Stimulated activated CD8-positive, alpha-beta memory T cell treated with anti-CD3 and anti-CD28 coated beads, Interleukin-4, amount 100 ng/mL, for 1 hour (primary cell): ENCODE results near the gene ATG9B.

Experiments used
- DNase-seq, 2 donors: peaks; one replicate each; pipeline ENCODE4 v3.0.0-alpha.2; 2020; ENCODE audit warnings: low read depth in 2 of 2, low spot score in 1 of 2

The ATG9B gene, protein sequence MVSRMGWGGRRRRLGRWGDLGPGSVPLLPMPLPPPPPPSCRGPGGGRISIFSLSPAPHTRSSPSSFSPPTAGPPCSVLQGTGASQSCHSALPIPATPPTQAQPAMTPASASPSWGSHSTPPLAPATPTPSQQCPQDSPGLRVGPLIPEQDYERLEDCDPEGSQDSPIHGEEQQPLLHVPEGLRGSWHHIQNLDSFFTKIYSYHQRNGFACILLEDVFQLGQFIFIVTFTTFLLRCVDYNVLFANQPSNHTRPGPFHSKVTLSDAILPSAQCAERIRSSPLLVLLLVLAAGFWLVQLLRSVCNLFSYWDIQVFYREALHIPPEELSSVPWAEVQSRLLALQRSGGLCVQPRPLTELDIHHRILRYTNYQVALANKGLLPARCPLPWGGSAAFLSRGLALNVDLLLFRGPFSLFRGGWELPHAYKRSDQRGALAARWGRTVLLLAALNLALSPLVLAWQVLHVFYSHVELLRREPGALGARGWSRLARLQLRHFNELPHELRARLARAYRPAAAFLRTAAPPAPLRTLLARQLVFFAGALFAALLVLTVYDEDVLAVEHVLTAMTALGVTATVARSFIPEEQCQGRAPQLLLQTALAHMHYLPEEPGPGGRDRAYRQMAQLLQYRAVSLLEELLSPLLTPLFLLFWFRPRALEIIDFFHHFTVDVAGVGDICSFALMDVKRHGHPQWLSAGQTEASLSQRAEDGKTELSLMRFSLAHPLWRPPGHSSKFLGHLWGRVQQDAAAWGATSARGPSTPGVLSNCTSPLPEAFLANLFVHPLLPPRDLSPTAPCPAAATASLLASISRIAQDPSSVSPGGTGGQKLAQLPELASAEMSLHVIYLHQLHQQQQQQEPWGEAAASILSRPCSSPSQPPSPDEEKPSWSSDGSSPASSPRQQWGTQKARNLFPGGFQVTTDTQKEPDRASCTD

DNA sequence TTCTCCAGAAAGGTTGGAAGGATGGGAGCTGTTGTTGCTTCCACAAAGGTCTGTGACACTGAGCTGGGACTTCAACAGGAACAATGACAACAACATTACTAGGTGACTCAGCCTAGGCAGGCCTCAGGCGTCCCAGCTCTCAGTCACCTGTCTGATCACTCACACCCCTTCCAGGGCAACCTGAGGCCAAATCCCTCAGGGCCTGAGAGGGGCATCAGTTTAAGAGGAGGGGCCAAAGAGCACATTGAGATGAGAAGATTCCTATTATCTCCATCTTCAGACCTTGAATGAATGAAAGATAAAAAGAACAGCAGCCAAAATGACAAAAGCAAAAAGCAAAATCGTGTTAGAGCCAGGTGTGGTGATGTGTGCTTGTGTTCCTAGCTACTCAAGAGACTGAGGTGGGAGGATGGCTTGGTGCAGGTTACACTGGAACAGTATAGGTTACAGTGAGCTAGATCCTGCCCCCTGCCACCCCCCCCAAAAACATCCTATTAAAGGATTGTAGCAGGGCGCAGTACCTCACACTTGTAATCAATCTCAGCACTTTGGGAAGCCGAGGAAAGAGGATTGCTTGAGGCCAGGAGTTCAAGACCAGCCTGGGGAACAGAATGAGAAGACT, at the start of gene ATG9B:
Gene ATG9B (minus strand): TSS at position 60 of the 622 bp plus-strand sequence. CDS start 71 bp downstream, outside the sequence.
- DNase-seq: no peak

DNA sequence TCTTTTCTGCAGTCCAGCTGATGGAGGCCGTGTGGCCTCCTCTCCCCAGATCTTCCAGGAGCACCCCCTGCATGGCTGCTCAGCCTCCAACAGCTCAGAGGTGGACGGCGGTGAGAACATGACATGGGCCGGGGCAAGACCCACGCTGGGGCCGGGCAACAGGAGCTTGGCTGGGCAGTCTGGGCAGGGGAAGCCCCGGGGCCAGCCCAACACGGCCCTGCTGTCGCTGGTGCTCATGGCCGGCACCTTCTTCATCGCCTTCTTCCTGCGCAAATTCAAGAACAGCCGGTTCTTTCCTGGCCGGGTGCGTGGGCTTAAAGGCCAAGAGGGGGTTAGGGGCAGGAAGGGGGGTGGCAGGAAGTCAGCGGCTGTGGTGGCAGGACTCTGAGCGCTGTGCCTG, 49.7 kb upstream of the ATG9B start:
- no peak for DNase-seq

DNA sequence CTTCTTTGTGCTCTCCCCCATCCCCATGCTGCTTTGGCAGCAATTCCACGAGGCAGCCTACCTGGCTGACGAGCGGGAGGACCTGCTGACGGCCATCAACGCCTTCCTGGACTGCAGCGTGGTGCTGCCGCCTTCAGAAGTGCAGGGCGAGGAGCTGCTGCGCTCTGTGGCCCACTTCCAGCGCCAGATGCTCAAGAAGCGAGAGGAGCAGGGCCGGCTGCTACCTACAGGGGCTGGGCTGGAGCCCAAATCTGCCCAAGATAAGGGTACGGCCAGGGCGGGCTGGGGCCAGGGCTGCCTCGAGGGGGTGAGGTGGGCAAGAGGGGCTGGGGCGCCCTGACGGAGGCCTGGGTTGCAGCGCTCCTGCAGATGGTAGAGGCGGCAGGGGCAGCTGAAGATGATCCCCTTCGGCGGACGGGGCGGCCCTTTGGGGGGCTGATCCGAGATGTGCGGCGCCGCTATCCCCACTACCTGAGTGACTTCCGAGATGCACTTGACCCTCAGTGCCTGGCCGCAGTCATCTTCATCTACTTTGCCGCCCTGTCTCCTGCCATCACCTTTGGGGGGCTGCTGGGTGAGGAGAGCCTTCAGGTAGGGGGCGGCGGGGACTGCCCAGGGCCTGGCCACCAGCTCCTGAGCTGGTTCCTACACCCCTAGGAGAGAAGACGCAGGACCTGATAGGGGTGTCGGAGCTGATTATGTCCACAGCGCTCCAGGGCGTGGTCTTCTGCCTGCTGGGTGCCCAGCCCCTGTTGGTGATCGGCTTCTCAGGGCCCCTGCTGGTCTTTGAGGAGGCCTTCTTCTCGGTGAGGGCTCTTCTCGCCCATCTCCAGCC, 47.0 kb upstream of the ATG9B start:
- DNase-seq: no peak

DNA sequence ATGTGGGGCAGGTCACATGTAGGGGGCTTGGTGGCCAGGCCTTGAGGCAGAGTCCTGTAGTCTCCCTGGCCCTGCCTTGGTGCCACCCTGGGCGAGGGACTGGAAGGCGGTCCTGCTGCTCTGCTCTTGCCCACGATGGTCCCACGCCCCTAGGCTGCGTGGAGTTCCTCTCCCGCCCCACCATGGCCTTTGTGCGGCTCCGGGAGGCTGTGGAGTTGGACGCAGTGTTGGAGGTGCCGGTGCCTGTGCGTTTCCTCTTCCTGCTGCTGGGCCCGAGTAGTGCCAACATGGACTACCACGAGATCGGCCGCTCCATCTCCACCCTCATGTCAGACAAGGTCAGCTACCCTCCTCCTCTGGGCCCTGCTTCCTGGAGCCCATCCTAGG, 46.3 kb upstream of the ATG9B start:
- no peak for DNase-seq

DNA sequence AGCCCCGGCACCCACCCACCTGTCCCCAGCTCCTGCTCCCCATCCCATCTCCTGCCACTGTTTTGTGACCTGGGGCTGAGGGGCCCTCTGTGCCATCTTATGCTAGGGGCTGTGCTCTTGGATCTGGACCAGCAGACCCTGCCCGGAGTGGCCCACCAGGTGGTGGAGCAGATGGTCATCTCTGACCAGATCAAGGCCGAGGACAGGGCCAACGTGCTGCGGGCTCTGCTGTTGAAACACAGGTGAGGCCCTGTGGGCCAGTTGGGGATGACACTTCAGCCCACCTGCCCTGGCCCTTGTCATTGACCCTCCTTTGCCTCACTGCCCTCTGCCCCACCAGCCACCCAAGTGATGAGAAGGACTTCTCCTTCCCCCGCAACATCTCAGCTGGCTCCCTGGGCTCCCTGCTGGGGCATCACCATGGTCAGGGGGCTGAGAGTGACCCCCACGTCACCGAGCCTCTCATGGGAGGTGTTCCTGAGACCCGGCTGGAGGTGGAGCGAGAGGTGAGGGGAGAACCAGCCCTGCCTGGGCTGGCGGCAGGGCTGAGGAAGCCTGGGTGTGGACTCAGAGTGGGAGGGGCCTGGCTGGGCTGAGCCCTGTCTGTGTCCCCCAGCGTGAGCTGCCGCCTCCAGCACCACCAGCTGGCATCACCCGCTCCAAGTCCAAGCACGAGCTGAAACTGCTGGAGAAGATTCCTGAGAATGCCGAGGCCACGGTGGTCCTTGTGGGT, 45.7 kb upstream of the ATG9B start:
- DNase-seq: no peak

DNA sequence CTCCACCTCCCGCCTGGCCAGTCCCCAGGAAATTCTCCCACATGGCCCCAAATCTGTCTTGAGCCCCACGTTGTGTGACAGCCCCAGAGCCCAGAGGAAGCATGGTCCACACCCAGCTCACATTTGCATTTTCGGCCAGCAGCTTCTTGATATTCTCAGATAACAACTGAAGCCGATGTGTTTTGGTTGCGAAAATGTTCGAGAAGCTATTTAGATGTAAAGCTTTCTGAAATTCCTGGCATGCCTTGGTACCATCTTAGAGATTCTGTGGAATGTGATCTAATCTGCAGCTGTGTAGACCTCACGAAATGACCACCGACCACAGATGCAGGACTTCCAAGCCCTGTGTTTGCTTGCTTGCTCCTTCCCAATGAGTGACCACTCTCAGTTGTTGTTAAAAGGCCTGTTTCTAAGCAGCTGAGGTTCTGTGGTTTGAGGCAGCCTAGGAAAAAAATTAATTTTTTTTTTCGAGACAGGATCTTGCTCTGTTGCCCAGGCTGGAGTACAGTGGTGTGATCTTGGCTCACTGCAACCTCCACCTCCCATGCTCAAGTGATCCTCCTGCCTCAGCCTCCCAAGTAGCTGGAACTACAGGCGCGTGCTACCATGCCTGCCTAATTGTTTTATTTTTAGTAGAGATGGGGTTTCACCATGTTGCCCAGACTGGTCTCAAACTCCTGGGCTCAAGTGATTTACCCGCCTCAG, 43.9 kb upstream of the ATG9B start:
- no peak for DNase-seq

DNA sequence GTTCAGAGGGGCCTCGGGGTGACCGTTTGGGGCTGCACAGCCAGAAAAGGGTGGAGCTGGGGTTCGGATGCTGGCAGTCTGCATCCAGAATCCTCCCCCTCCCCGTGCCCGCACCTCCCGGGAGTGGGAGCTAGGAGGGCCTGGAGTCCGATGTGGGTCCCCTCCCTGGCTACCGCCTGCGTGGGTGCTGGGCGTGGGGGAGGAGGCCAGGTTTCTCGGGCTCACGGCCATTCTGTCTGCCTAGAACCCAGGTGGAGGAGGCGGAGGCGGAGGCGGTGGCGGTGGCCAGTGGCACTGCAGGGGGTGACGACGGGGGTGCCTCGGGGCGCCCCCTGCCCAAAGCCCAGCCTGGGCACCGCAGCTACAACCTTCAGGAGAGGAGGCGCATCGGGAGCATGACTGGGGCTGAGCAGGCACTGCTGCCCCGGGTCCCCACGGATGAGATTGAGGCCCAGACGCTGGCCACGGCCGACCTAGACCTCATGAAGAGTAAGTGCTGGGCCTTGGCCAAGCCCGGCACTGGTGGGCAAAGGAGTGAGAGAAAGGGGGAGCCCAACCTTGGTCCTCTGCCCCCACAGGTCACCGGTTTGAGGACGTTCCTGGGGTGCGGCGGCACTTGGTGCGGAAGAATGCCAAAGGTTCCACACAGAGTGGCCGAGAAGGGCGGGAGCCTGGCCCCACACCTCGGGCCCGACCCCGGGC, 42.1 kb upstream of the ATG9B start:
- DNase-seq: no peak

DNA sequence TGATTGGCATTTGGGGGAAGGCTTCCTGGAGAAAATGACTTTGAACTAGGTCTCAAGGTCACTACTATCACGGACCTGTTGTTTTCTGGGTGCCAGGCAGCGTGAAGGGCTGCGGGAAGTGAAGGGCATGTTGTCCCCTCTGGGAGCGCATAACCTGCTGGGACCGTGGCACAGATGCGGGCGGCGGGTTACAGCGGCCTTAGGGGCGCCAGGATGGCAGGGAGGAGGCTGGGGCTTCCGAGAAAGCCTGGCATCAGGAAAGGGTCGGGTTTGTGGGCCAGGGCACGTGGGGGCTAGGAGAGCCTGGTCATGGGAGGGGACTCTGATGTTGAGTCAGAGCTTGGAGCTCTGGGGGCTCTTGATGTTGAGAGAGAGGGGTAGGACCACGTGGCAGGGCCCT, 41.2 kb upstream of the ATG9B start:
- no peak for DNase-seq

DNA sequence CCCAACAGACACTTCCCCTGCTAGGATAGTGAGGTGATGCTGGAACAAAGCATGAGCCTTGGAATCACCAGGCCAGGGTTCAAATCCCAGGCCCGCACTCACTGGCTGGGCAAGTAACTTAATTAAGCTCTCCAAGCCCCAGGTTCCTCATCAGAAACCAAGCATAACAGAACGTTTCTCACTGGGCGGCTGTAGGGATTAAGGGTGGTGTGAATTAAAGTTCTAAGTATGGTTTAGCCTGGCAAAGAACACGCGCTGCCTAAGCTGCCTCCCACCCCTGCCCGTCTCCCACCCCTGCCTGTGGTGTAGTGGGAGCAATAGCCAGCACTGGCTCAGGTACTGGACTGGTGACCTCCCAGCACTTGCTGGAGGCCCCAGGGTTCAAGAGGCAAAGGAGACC, 40.7 kb upstream of the ATG9B start:
- DNase-seq: no peak

DNA sequence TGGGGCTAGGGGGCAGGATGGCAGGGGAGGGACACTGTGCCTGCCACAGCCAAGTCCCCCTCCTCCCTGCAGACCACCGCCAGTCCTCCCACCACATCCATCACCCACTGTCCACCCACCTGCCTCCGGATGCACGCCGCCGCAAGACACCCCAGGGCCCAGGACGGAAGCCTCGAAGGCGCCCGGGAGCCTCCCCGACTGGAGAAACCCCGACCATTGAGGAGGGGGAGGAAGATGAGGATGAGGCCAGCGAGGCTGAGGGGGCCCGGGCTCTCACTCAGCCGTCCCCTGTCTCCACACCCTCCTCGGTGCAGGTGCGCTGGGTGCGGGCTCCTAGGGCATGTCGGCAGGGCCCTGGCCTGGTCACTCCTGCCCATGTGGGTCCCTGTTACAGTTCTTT, 40.2 kb upstream of the ATG9B start:
- no peak for DNase-seq

DNA sequence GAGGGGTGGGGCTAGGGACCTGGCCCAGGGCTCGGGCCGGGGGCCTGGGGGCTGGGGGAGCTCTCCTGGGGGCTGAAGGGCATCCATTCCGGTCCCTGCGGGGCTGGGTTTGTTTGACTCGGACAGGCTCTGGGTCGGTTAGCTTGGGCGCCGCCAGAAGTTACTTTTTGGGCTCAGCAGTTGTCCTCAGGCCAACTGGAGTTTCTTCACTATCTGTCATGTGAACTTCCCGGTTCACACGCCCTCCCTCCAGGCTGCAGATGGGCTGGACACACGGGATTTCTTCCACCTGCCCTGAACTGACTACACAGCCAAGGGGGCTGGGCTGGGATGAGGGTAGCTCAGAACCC, 38.9 kb upstream of the ATG9B start:
- no peak for DNase-seq

DNA sequence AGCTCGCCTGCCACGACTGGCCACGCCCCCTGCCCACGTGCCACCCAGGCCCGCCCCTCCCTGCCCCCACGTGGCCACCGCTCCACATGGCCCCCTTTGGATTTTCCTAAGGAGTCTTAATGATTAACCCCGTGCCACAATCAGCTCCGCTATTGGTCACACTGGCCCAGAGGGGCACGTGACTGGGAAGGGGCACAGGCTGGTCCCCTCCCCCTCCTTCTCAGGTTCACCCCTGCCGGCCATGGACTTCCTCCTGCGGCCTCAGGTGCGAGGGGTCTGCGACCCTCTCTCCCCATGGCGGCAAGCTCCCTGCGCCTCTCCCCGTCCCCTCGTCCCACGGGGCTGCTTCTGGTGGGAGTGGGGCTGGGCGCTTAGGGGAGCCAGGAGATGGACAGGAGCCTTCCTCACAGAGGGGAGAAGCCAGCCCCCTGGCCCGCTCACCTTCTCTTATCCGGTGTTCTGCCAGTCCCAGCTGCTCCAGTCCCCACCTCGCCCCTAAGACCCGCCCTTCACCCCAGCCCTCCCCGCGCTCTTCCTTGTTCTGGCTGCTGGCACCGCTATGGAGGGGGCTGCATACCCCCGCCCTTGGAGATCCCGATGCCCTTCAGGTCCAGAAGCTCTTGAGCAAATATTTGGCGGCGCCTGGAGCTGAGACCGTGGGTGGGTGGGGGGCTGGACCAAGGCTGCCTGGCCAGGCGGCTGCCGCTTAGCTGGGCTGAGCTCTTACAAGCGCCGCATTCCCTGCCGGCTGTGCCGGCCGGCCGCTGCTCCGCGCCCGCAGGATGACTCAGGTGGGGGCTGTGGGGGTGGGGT, 38.3 kb upstream of the ATG9B start:
- DNase-seq: no peak

DNA sequence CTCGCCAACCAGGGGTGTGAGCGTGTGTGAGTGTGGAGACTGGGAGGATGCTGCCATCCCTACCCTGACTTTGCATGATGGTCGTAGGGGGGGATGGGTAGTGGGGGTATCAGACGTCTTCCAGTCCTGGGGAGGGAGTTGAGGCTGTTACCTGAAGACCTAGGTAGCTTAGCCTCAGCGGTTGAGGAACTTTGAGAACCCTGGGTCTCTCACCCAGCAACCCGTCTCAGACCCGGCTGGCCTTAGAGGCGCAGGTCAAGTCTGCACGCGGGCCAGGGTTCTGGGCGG, 37.8 kb upstream of the ATG9B start:
- no peak for DNase-seq

DNA sequence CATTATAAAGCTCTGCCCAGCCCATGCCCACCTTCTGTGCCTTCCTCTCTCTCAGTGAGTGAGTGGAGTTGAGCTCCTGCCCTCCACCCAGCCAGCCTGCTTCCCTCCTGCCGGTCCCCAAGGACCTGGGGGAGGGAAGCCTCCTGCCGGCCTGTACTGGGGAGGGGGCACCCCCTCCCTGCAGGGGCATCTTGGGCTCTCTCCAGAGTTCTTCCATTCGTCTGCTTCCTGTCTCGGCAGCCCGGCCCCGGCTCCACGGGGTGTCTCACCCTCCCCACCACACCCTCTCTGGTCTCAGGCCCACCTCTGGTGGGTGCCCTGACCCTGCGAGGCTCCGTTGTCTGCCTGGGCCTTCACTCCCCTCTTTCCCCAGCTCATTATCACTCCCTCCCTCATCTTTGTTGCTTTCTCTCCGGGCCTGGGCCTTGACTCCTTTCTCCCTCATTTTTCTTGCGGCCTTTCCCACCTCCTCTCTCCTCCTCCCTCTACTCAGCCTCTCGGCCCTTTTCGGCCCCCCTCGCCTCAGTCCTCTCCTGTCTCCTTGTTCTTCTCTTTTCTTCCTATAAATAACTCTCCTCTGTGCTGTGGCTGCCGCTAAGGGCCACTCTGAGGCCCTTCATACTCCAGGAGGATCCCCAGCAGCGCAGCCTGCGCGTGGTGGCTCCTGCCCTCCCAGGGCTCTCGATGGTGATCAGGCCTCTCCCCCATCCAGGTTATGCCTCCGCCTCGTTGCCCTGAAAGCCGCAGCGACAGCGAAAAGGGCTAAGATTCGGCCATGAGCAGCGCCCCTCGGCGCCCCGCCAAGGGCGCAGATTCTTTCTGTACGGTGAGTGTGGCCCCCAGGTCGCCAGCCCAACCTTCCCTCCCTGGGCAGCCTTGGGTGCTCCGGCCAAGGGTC, 37.2 kb upstream of the ATG9B start:
- no peak for DNase-seq

DNA sequence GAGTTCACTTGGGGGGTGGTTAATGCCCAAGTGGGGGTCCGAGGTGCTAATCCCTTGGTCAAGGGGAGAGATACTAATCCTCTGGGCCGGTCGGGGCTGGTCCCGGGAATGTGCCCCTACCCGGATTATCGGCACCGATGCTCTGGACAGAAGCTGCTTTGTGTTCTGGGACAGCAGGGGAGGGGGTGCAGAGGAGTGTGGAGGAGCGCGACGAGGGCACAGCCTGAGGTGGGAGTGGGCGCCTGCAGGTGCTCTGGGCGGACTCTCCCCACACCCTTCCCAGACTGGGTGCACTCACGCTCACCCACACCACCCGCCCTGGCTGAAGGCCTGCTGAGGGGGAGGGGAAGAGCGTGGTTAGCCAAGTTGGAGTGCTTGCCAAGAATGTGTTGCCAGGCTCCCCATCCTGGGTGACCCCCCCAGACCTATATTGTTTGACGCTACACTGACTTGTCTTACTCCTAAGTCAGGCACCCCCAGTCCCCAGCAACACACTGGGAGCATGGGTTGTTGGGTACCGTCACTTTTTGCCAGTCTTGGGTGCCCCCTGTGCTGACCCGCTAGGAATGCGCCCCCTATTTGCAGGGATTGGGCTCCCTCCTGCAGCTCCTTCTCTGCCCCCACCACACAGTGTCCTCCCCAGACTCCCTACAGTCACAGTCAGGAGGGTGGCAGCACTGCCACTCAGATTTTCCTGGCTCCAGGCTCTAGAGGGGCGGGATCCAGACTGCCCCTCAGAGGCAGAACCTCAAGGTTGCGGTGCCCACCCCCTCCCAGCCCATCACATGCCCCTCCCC, 36.3 kb upstream of the ATG9B start:
- no peak for DNase-seq

DNA sequence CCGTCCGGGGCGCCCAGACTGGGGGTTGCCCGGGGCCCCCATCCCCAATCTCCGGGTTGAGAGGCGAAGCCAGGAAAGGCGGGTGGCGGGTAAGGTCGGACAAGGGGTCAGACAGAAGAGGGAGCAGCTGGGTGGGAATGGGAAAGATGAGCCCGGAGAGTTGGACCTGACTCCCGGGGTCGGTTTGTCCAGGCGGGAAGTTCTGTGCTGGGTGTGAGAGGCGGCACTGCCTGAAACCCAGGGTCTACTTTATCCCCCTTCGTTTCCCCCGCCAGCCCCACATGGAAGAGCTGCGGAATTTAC, 35.8 kb upstream of the ATG9B start:
- DNase-seq: no peak
